Measurements from ENCODE around the gene IER3IP1.
"Not testable (repeated sequence)": the region's sequence is repeated elsewhere in the genome, so short reads cannot be mapped to it uniquely, and the experiment has no call there.

IER3IP1 gene, protein sequence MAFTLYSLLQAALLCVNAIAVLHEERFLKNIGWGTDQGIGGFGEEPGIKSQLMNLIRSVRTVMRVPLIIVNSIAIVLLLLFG

DNA sequence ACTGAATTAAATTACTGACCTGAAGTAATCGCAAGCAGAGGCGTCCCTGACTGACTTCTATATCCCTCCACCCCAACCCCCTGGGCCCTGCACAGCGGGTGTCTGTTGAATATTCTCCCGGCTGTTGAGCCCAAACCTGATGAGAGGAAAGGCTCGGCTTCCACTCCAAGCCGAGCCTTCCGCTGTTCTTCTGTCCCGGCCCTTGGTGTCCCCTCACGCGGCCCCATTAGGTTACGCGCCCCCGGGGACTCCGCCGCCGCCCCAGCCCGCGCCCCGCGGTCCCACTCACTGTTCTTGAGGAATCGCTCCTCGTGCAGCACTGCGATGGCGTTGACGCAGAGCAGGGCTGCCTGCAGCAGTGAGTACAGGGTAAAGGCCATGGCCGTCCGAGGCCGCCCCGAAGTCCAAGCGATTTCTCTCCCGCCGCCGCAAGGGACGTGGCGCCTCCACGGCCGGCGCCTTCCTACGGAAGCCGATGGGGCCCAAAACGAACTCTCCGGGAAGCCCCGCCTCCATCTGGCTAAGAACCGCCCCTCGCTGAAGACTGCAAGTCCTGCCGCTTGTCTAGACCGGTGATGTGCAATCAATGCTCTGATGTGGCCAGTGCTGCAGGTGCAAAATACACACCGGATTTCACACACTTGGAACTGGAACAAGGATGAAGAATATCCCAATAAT, at the start of gene IER3IP1:
Gene IER3IP1 (minus strand): TSS at position 467 of the 678 bp plus-strand sequence. CDS start 87 bp downstream, at position 380.
- no peaks in the 10 kb centered on the region for H3K27me3 ChIP-seq (ENCODE audit: control insufficient read depth, insufficient read depth, low read length)
- H3K9me3 ChIP-seq (ENCODE audit: control insufficient read depth, insufficient read depth, low read depth, low read length), result no peaks in the 10 kb centered on the region
- H3K27ac ChIP-seq (ENCODE audit: low read depth, low read length), result peak within 1 kb of the TSS; percentile 98
- H3K4me1 ChIP-seq (ENCODE audit: control insufficient read depth, insufficient read depth, low read length), result peaks cover 7% of the 10 kb centered on the region
- H3K36me3 ChIP-seq (ENCODE audit: control insufficient read depth, insufficient read depth, low read length), result no peaks in the 10 kb centered on the region
- H3K9ac ChIP-seq (ENCODE audit: low read length), result peak within 1 kb of the TSS; percentile 95
- H3K4me3 ChIP-seq (ENCODE audit: low read depth, low read length), result peak within 1 kb of the TSS; percentile 99

DNA sequence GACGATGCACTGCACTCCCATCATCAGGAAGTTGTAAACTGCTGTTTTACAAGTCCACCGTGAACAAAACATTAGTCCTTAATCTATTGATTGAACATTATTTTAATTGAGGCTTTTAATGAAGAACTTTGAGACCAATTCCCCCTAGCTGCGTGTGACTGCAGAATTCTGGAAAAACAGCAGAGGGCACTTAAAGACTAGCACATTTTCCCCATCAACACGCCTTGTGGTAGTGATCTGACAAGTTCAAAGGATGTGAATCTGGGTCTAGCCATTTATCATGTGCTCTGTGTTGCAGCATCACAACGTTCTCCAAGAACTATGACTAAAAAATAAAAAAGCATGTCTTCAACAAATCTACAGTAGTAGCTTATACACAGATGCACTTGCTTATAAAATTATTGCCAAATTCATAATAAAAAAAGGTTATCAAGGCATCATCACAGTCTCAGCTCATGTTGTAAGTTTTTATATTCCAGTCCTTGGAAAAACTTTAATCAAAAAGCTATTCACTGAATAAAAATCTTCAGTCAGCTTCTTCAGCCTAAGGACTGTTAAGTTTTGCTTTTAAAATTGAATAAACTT, 39.5 kb upstream of the IER3IP1 start:
- Histone ChIP-seq H3K36me3 (ENCODE audit: control insufficient read depth, insufficient read depth, low read length) (no peaks in the 10 kb centered on the region), H3K9me3 (ENCODE audit: control insufficient read depth, insufficient read depth, low read depth, low read length) (no peaks in the 10 kb centered on the region), H3K27me3 (ENCODE audit: control insufficient read depth, insufficient read depth, low read length) (peaks cover 8% of the 10 kb centered on the region; the same call in 1 of the 2 replicates)

DNA sequence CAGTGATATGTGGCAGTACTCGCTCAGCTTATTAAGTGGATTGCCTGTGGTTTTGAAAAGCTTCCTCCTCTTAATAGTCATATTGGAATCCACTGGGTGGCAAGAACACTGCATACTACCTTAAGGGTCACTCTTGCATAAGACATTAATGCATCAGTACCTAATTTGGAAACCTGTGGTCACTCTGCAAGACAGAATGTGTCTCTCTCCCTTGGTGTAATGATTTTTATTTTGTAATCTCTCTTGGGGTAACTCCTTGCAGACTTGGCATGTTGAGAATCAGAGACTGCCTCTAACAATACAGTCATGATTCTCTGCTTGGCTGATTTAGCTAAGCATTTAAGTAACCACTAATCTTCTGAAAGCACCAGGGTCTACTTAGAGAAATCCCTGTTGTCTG, 33.0 kb upstream of the IER3IP1 start:
- Histone ChIP-seq H3K27me3 (ENCODE audit: control insufficient read depth, insufficient read depth, low read length) (peaks cover 5% of the 10 kb centered on the region; the same call in 1 of the 2 replicates), H3K4me3 (ENCODE audit: low read depth, low read length) (no peak overlapping the region), H3K9me3 (ENCODE audit: control insufficient read depth, insufficient read depth, low read depth, low read length) (no peaks in the 10 kb centered on the region), H3K27ac (ENCODE audit: low read depth, low read length) (no peak overlapping the region), H3K4me1 (ENCODE audit: control insufficient read depth, insufficient read depth, low read length) (peaks cover 12% of the 10 kb centered on the region; the same call in 1 of the 2 replicates), H3K36me3 (ENCODE audit: control insufficient read depth, insufficient read depth, low read length) (no peaks in the 10 kb centered on the region), H3K9ac (ENCODE audit: low read length) (no peak overlapping the region)

More for the DNA sequence above, 39.5 kb upstream of the IER3IP1 start:
- Histone ChIP-seq H3K4me3 (ENCODE audit: low read depth, low read length) (no peak overlapping the region), H3K4me1 (ENCODE audit: control insufficient read depth, insufficient read depth, low read length) (no peaks in the 10 kb centered on the region; the same call in 1 of the 2 replicates), H3K27ac (ENCODE audit: low read depth, low read length) (no peak overlapping the region), H3K9ac (ENCODE audit: low read length) (no peak overlapping the region)

DNA sequence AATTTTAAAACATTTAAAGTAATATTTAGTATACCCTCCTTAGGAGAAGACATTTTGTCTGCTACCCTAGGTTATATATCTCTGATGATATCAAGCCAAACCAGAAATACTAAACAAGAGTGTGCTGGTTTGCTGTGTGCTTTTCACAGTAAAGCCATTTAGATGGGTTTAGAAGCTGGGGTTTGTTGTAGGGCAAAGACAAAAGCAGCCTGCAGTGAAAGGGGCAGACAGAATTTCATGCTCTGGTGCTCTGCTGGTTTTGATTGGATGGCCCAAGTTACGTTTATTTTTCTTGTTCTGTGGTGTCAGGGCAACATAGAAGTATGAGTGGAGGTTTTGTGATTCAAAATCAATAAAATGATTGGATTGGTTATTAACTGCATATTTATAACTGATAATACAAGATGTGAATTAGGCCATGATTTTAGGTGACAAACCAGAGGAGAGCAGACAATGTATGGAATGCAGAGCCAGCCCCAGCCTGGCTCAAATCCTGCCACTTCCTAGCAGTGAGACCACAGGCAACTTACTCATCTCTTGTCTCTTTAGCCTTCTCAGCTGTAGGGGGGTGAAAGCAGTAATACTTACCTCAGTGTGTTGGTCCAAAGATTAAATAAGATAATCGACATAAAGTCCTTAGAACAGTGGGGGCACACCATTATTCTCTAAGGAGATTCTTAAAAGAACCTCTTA, 30.9 kb upstream of the IER3IP1 start:
- Histone ChIP-seq H3K27ac (ENCODE audit: low read depth, low read length) (no peak overlapping the region), H3K27me3 (ENCODE audit: control insufficient read depth, insufficient read depth, low read length) (no peaks in the 10 kb centered on the region; the same call in 1 of the 2 replicates), H3K9me3 (ENCODE audit: control insufficient read depth, insufficient read depth, low read depth, low read length) (no peaks in the 10 kb centered on the region), H3K4me1 (ENCODE audit: control insufficient read depth, insufficient read depth, low read length) (peaks cover 12% of the 10 kb centered on the region; the same call in 1 of the 2 replicates), H3K36me3 (ENCODE audit: control insufficient read depth, insufficient read depth, low read length) (no peaks in the 10 kb centered on the region), H3K9ac (ENCODE audit: low read length) (no peak overlapping the region), H3K4me3 (ENCODE audit: low read depth, low read length) (no peak overlapping the region)

DNA sequence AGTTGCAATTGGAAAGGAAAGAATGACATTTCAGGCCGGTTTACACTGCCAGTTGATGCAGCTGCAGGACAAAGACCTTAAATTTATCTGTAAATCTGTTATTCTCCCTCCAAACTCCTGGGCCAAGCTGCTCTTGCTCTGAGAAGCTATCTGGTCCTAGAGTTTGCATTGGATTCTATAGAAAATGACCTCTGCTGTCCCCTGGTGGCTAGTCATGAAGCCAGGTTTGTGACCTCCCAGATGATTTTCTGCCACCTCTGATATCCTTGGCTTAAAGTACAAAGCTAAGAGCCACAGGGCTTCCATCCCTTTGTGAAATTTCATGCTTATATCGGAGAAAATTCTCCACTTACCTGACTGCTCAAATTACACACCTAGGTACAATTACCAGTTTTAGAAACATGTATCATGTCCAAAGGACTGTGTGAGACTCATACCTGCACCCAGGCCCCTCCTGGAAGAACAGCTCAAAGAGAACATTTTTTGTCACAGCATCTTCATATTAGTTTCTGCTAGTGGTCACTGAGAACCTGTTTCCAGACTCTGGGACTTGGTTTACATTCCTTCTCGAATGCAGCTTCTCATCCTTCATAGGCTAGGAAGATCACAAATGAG, 28.9 kb upstream of the IER3IP1 start:
- no peaks in the 10 kb centered on the region for H3K27me3 ChIP-seq (ENCODE audit: control insufficient read depth, insufficient read depth, low read length)
- H3K9me3 ChIP-seq (ENCODE audit: control insufficient read depth, insufficient read depth, low read depth, low read length), result no peaks in the 10 kb centered on the region
- H3K36me3 ChIP-seq (ENCODE audit: control insufficient read depth, insufficient read depth, low read length), result no peaks in the 10 kb centered on the region
- H3K9ac ChIP-seq (ENCODE audit: low read length), result no peak overlapping the region
- H3K4me1 ChIP-seq (ENCODE audit: control insufficient read depth, insufficient read depth, low read length), result peaks cover 10% of the 10 kb centered on the region; the same call in 1 of the 2 replicates
- H3K27ac ChIP-seq (ENCODE audit: low read depth, low read length), result no peak overlapping the region
- no peak overlapping the region for H3K4me3 ChIP-seq (ENCODE audit: low read depth, low read length)

DNA sequence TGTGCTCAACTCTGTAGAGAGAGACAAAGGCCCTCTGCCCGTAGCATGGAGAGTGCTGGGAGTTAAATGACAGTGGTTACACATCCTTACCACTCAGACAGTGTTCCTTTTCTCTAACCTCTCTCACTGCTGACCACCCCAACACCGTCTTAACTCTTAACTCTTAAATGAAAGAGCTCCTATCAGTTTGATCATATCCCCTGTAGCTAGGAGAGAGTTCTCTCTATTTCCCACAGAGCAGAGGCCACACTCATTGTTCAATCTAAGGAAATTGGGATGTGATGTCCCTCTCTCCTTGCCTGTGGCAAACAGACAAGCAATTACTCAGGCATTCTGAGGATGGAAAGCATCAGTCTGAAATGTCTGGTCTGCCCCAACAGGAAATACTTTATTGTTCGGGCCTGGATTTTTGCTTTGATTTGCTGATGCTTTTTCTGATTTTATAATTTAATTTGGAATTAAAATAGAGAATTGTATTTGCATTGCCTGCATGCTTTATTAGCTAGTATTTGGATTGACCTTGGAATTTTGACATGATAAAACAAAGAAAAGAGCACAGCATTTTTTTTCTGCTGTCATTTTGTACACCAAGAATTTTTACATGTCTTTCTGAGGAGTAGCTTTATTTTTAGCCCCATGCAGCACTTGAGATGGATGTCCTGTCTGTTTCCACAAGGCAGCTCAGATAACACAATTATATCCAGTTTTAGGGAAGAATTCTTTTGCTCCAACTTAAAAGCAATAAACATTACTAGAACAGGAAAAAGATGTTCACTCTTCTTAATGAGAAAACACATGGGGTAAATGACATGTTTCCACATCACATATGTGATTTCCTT, 27.7 kb upstream of the IER3IP1 start:
- Histone ChIP-seq H3K27me3 (ENCODE audit: control insufficient read depth, insufficient read depth, low read length) (no peaks in the 10 kb centered on the region), H3K4me3 (ENCODE audit: low read depth, low read length) (no peak overlapping the region), H3K9ac (ENCODE audit: low read length) (no peak overlapping the region), H3K27ac (ENCODE audit: low read depth, low read length) (no peak overlapping the region), H3K4me1 (ENCODE audit: control insufficient read depth, insufficient read depth, low read length) (peaks cover 6% of the 10 kb centered on the region; the same call in 1 of the 2 replicates), H3K9me3 (ENCODE audit: control insufficient read depth, insufficient read depth, low read depth, low read length) (no peaks in the 10 kb centered on the region), H3K36me3 (ENCODE audit: control insufficient read depth, insufficient read depth, low read length) (no peaks in the 10 kb centered on the region)

DNA sequence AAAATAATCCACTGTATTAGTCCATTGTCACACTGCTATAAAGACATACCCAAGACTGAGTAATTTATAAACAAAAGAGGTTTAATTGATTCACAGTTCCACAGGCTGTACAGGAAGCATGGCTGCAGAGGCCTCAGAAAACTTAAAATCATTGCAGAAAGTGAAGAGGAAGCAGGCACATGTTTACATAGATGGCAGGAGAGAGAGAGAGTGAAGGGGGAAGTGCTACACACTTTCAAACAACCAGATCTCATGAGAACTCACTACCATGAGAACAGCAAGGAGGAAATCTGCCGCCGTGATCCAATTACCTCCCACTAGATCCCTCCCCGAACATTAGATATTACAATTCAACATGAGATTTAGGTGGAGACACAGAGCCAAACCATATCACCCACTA, 19.8 kb upstream of the IER3IP1 start:
- H3K36me3 ChIP-seq (ENCODE audit: control insufficient read depth, insufficient read depth, low read length); H3K4me3 ChIP-seq (ENCODE audit: low read depth, low read length); H3K9ac ChIP-seq (ENCODE audit: low read length); H3K27ac ChIP-seq (ENCODE audit: low read depth, low read length); H3K9me3 ChIP-seq (ENCODE audit: control insufficient read depth, insufficient read depth, low read depth, low read length); H3K4me1 ChIP-seq (ENCODE audit: control insufficient read depth, insufficient read depth, low read length); H3K27me3 ChIP-seq (ENCODE audit: control insufficient read depth, insufficient read depth, low read length): not testable (repeated sequence)

DNA sequence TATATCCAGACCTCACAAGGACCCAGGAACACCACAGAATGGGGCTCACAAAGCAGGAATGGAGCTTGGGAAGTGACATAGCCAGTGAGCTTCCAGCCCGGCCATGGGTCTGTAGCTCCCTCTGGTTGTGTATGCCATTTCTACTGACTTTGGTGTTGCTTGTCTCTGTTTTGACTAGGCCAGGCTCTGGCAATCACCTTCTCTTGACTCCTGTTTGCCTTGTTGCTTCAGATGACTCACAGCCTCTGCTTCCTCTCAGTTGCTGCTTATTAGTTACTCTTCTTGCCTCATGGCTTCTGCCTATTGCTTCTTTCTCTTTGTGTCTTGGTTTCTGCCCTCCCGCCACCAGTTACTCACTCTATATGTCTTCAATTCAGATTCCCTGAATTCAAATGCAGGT, 15.8 kb upstream of the IER3IP1 start:
- H3K36me3 ChIP-seq (ENCODE audit: control insufficient read depth, insufficient read depth, low read length), result no peaks in the 10 kb centered on the region
- no peaks in the 10 kb centered on the region for H3K27me3 ChIP-seq (ENCODE audit: control insufficient read depth, insufficient read depth, low read length)
- H3K27ac ChIP-seq (ENCODE audit: low read depth, low read length), result no peak overlapping the region
- H3K4me3 ChIP-seq (ENCODE audit: low read depth, low read length), result no peak overlapping the region
- H3K4me1 ChIP-seq (ENCODE audit: control insufficient read depth, insufficient read depth, low read length), result no peaks in the 10 kb centered on the region
- H3K9ac ChIP-seq (ENCODE audit: low read length), result no peak overlapping the region
- no peaks in the 10 kb centered on the region for H3K9me3 ChIP-seq (ENCODE audit: control insufficient read depth, insufficient read depth, low read depth, low read length)

DNA sequence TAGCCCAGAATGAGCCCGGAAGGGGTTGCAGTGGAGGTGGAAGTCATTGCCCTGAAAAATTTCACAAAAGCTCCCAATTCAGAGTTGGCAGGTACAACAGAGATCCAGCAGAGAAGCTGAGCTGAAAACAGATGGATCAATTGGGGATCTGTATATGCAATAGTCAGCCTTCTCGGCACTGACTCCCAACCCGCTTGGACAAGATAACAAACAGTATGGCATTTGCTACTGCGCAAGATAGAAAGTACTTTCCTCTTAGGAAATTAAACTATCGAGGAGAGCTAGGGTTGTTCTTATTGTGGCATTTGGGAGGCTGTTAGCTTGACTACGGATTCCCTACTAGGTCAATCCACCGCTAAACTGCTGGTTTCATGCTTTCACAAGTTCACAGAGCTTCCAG, 11.6 kb upstream of the IER3IP1 start:
- Histone ChIP-seq H3K9ac (ENCODE audit: low read length) (no peak overlapping the region), H3K27ac (ENCODE audit: low read depth, low read length) (no peak overlapping the region), H3K27me3 (ENCODE audit: control insufficient read depth, insufficient read depth, low read length) (no peaks in the 10 kb centered on the region), H3K4me1 (ENCODE audit: control insufficient read depth, insufficient read depth, low read length) (no peaks in the 10 kb centered on the region), H3K9me3 (ENCODE audit: control insufficient read depth, insufficient read depth, low read depth, low read length) (peaks cover 21% of the 10 kb centered on the region), H3K4me3 (ENCODE audit: low read depth, low read length) (no peak overlapping the region), H3K36me3 (ENCODE audit: control insufficient read depth, insufficient read depth, low read length) (no peaks in the 10 kb centered on the region)

DNA sequence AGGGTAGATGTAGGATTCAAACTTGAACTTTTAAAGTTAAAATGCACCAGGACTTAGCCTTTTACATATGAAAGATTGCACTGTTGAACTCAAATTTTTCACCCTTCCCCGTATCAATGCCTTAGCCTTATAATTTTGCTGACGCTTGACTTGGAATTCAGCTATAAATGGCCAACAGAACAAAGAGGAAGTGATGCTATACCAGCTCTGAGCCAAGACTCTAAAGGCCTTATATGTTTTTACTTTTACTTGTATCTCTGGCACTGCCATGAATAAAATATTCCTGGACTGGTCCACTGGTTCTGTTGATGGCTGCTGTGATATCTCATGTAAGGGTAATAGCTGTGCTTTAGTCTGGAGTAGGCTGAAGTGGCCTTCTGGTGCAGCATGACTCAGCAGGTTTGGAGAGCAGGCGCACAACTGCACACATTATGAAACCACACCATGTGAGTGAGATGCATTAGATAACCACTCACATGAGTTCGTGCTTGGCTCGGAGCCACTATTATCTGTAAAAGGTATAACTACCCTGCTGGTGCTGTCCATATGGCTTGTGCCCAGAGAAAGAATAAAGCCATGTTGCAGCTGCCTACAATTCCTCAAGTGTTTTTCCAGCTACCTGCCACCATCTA, 8.4 kb upstream of the IER3IP1 start:
- Histone ChIP-seq H3K9me3 (ENCODE audit: control insufficient read depth, insufficient read depth, low read depth, low read length) (peaks cover 21% of the 10 kb centered on the region), H3K4me3 (ENCODE audit: low read depth, low read length) (no peak overlapping the region), H3K36me3 (ENCODE audit: control insufficient read depth, insufficient read depth, low read length) (no peaks in the 10 kb centered on the region), H3K27ac (ENCODE audit: low read depth, low read length) (no peak overlapping the region), H3K9ac (ENCODE audit: low read length) (no peak overlapping the region), H3K27me3 (ENCODE audit: control insufficient read depth, insufficient read depth, low read length) (no peaks in the 10 kb centered on the region), H3K4me1 (ENCODE audit: control insufficient read depth, insufficient read depth, low read length) (no peaks in the 10 kb centered on the region)

Data from HUES6 (cell line).